Stimulated activated CD4-positive, alpha-beta T cell treated with anti-CD3 and anti-CD28 coated beads, TNF-alpha, amount 100 ng/mL, for 24 hours (primary cell): ENCODE data around the gene SCAMP4.

Experiments used
- DNase-seq, 3 experiments: peaks; one replicate each; pipeline ENCODE4 v3.0.0-alpha.2; 2020; ENCODE audit warnings: low read depth in 3 of 3

The SCAMP4 gene

GRCh38 chr19:1912760-1913505 lies 7.7 kb downstream of the SCAMP4 start:
- DNase-seq: no peak

GRCh38 chr19:1913781-1914577 lies 8.8 kb downstream of the SCAMP4 start:
- no peak for DNase-seq

GRCh38 chr19:1914826-1915341 lies 9.7 kb downstream of the SCAMP4 start:
- no peak for DNase-seq

GRCh38 chr19:1917146-1917545 lies 11.9 kb downstream of the SCAMP4 start:
- no peak for DNase-seq

GRCh38 chr19:1917926-1918325 lies 12.7 kb downstream of the SCAMP4 start:
- DNase-seq: no peak

GRCh38 chr19:1918975-1919374 lies 13.8 kb downstream of the SCAMP4 start:
- DNase-seq: no peak

GRCh38 chr19:1920644-1921043 lies 15.4 kb downstream of the SCAMP4 start:
- DNase-seq: no peak

- no peak for DNase-seq
These were observed 16.1 kb downstream of the SCAMP4 start for GRCh38 chr19:1921326-1921725.

- no peak for DNase-seq
These were observed 16.6 kb downstream of the SCAMP4 start for GRCh38 chr19:1921825-1922224.

GRCh38 chr19:1922803-1923202 lies 17.6 kb downstream of the SCAMP4 start:
- no peak for DNase-seq

- peak in 1 of 3 experiments; percentile 59 for DNase-seq
These were observed 18.1 kb downstream of the SCAMP4 start for GRCh38 chr19:1923319-1923718.

GRCh38 chr19:1924320-1924961 lies 19.2 kb downstream of the SCAMP4 start:
- no peak for DNase-seq

GRCh38 chr19:1925544-1925943 lies 20.3 kb downstream of the SCAMP4 start:
- no peak for DNase-seq

- DNase-seq: peak; percentile 53 to 77 (median 54)
These were observed 24.0 kb downstream of the SCAMP4 start for GRCh38 chr19:1929021-1929742.

- no peak for DNase-seq
These were observed 26.2 kb downstream of the SCAMP4 start for GRCh38 chr19:1931445-1931844.

- no peak for DNase-seq
These were observed 27.2 kb downstream of the SCAMP4 start for GRCh38 chr19:1932395-1932794.

GRCh38 chr19:1933244-1933643 lies 28.0 kb downstream of the SCAMP4 start:
- DNase-seq: no peak

- no peak for DNase-seq
These were observed 28.7 kb downstream of the SCAMP4 start for GRCh38 chr19:1933942-1934341.

- DNase-seq: no peak
These were observed 30.4 kb downstream of the SCAMP4 start for GRCh38 chr19:1935484-1936208.

- no peak for DNase-seq
These were observed 31.2 kb downstream of the SCAMP4 start for GRCh38 chr19:1936430-1936829.
